ENCODE data around the gene TRMT10C. TPM values are rescaled to one million over a fixed set of nuclear protein-coding genes. Genes with fewer than 3 reads are reported as not detected.

Gene TRMT10C
- total and polyA plus RNA-seq, 9 of the 15 experiments (the other 6 are each of a cell fraction or from before 2014, with no cell fraction given), result 48.6 to 106 (median 63.9) TPM

DNA sequence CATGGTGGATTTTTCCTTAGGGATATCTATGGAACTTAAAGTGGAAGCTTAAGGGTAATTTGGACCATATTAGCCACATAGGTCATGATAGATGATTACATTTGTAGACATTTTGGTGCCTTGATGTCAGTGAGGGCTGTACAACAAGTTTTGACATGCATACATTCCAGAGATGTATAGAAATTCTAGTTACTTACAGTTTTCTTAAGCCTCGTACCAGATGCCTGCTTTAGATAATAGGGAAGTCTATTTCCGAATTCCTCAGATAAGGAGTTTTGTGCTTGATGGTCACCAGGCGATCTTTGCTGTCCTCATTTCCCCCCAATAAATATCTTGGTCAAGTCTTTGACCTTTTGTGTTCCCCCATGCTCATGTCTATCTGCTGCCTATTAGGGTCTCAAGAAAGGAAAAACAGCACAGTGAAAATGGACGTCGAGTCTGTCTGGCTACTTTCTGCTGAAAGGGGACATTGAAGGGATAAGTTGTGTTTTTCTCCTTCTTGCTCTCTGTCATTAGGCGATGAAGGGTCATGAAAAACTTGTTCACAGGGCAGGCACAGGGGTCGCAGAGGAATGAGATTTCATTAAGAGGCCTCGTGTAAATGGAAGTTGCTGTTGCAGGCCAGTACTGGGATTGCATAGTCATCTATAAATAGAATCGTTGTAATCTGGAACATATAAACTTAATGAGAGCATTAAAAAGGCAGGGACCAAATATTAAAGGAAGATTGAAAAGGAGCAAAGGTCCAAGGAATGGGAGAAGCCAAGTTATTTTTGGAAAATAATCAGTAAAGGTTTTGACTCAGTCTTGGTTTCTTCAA is 28.7 kb upstream of the TRMT10C start:
- no TSS peak for BruUV-seq (replicated peaks)
- POLR2A ChIA-PET, result no interaction called here
- Histone ChIP-seq H3K27me3 (ENCODE audit: control insufficient read depth in 2 of 2, insufficient read depth in 2 of 2, low read length in 2 of 2) (no peaks in the 10 kb centered on the region), H3K27ac (ENCODE audit: extremely low read depth, low read depth, low read length) (peak overlapping the region; percentile 83), H3K36me3 (ENCODE audit: control insufficient read depth, insufficient read depth, low read length) (no peaks in the 10 kb centered on the region), H3K9me3 (replicated peaks; ENCODE audit: control insufficient read depth, insufficient read depth, low read depth, low read length) (0 out of 2 replicates have a peak, but pooled peaks cover 2% of the 10 kb centered on the region), H3K4me1 (replicated peaks in 1 of 2; ENCODE audit: control insufficient read depth in 2 of 2, insufficient read depth in 2 of 2, low read length in 2 of 2) (peaks cover 10 to 54% of the 10 kb centered on the region in 2 experiments), H2AFZ (ENCODE audit: low read depth, low read length) (peak overlapping the region; percentile 95), H4K20me1 (replicated peaks; ENCODE audit: control insufficient read depth, insufficient read depth, low read length) (no peaks in the 10 kb centered on the region), H3K9ac (ENCODE audit: insufficient read depth in 1 of 2, low read depth in 2 of 2, low read length in 2 of 2) (peak overlapping the region in 1 of 2 experiments; percentile 53; a peak in 2 of 4 replicates), H3K4me3 (no peak overlapping the region), H3K9me1 (ENCODE audit: control insufficient read depth, insufficient read depth, low read length) (no peaks in the 10 kb centered on the region), H3K79me2 (ENCODE audit: control insufficient read depth, insufficient read depth, low read length) (no peaks in the 10 kb centered on the region), H3K4me2 (ENCODE audit: insufficient read depth, low read length) (peak overlapping the region; percentile 67)
- CTCF ChIA-PET (ENCODE audit: low intra/inter-chr PET ratio), result no interaction called here
- in situ Hi-C loops (cut with MboI) (no loop called here), intact Hi-C loops (cut with micrococcal nuclease) (no loop called here)
- FAIRE-seq (no peak), DNase-seq (ENCODE audit: extremely low read depth in 1 of 4, low spot score in 3 of 4) (no peak), ATAC-seq (no peak)
- 3% methylated on average over 7 of the region's 9 CpGs for WGBS (ENCODE audit: insufficient coverage, low coverage, missing lambda C conversion rate)
- TF ChIP-seq CHD1 (IDR thresholded peaks at IDR 0.05; ENCODE audit: low read length), result no peak
- 0 out of 2 replicates have a peak, but pooled peaks have one; percentile 8 for TF ChIP-seq PTRF (tag; IDR thresholded peaks at IDR 0.05)
- no peak for TF ChIP-seq ATF6 (CRISPR knock-in tag; IDR thresholded peaks at IDR 0.05)
- no peak for TF ChIP-seq LCOR (CRISPR knock-in tag; IDR thresholded peaks at IDR 0.05)
- TF ChIP-seq ZNF282 (CRISPR knock-in tag; IDR thresholded peaks at IDR 0.05), result no peak
- no peak for TF ChIP-seq ZBED1 (IDR thresholded peaks at IDR 0.05)
- no peak for TF ChIP-seq STAT5B (CRISPR knock-in tag; IDR thresholded peaks at IDR 0.05)
- TF ChIP-seq JUND (IDR thresholded peaks at IDR 0.05; ENCODE audit: borderline replicate concordance, low read depth, low read length), result no peak; the same call in 1 of the 2 replicates
- TF ChIP-seq JUND (tag; IDR thresholded peaks at IDR 0.05; ENCODE audit: borderline replicate concordance, low read depth, low read length), result no peak
- TF ChIP-seq ILF3 (IDR thresholded peaks at IDR 0.05; ENCODE audit: borderline replicate concordance), result no peak
- TF ChIP-seq, protein P1, sequence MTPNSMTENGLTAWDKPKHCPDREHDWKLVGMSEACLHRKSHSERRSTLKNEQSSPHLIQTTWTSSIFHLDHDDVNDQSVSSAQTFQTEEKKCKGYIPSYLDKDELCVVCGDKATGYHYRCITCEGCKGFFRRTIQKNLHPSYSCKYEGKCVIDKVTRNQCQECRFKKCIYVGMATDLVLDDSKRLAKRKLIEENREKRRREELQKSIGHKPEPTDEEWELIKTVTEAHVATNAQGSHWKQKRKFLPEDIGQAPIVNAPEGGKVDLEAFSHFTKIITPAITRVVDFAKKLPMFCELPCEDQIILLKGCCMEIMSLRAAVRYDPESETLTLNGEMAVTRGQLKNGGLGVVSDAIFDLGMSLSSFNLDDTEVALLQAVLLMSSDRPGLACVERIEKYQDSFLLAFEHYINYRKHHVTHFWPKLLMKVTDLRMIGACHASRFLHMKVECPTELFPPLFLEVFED (CRISPR knock-in tag; conservative IDR thresholded peaks at IDR 0.05), result no peak
- no peak for TF ChIP-seq RBM17 (IDR thresholded peaks at IDR 0.05; ENCODE audit: borderline replicate concordance, low read depth, low read length)
- no peak for TF ChIP-seq ZNF324 (CRISPR knock-in tag; IDR thresholded peaks at IDR 0.05)
- no peak for TF ChIP-seq ZBTB17 (CRISPR knock-in tag; IDR thresholded peaks at IDR 0.05)
- TF ChIP-seq NFRKB (IDR thresholded peaks at IDR 0.05; ENCODE audit: low read depth), result 0 out of 2 replicates have a peak, but pooled peaks have one; percentile 38
- TF ChIP-seq ETS2 (tag; IDR thresholded peaks at IDR 0.05; ENCODE audit: borderline replicate concordance, poor library complexity, severe bottlenecking), result no peak
- 0 out of 2 replicates have a peak, but pooled peaks have one; percentile 25 for TF ChIP-seq SOX6 (IDR thresholded peaks at IDR 0.05)
- TF ChIP-seq FOXP1 (CRISPR knock-in tag; IDR thresholded peaks at IDR 0.05), result no peak
- no peak for TF ChIP-seq PHF21A (IDR thresholded peaks at IDR 0.05; ENCODE audit: borderline replicate concordance, low read depth)
- no peak for TF ChIP-seq ZNF146 (CRISPR knock-in tag; IDR thresholded peaks at IDR 0.05; ENCODE audit: unreplicated experiment)
